Chondrocyte (in vitro differentiated cells): ENCODE data around the gene DISC1. TPM values are rescaled to one million over a fixed set of nuclear protein-coding genes. Genes with fewer than 3 reads are reported as not detected.
"Not testable (repeated sequence)": the region's sequence is repeated elsewhere in the genome, so short reads cannot be mapped to it uniquely, and the experiment has no call there.

Source experiments
- DNase-seq: peaks from one replicate; pipeline ENCODE4 v3.0.0; 2021; ENCODE audit warnings: mixed read lengths, low spot score
- H3K27ac Mint-ChIP-seq: one replicate; pipeline ENCODE4 v1.8.0; 2021; ENCODE audit warnings: mild to moderate bottlenecking, moderate library complexity, mixed read lengths; ENCODE audit not compliant: unreplicated experiment
- H3K27me3 Mint-ChIP-seq: 2 replicates; pipeline ENCODE4 v1.8.0; 2021; ENCODE audit warnings: low read depth, mixed read lengths
- H3K36me3 Mint-ChIP-seq: 2 replicates; pipeline ENCODE4 v1.8.0; 2021; ENCODE audit warnings: low read depth, mixed read lengths
- H3K4me1 Mint-ChIP-seq: 2 replicates; pipeline ENCODE4 v1.8.0; 2021; ENCODE audit warnings: low read depth, mild to moderate bottlenecking, mixed read lengths
- H3K4me3 Mint-ChIP-seq: one replicate; pipeline ENCODE4 v1.8.0; 2021; ENCODE audit warnings: mild to moderate bottlenecking, moderate library complexity, mixed read lengths; ENCODE audit not compliant: unreplicated experiment
- H3K9me3 Mint-ChIP-seq: 2 replicates; pipeline ENCODE4 v1.8.0; 2021; ENCODE audit warnings: low read depth, mixed read lengths
- CTCF ChIP-seq: fragments of 200-600 bp; sonication (generic); IDR thresholded peaks from 2 replicates; pipeline ENCODE4 v1.5.0; 2021; ENCODE audit warnings: antibody characterized with exemption, mild to moderate bottlenecking, moderate library complexity
- total RNA-seq: library from RNA; stranded (reverse); gene quantifications from 3 replicates; pipeline ENCODE4 v1.2.1, GENCODE V29; 2021

Gene DISC1
- total RNA-seq, 1 donor from 2014 or later: 5.0 TPM

GRCh38 chr1:231761747-231762541, 135.4 kb downstream of the DISC1 start:
- Mint-ChIP-seq H3K4me3 (no peak overlapping the region), H3K9me3 (no peaks in the 10 kb centered on the region), H3K4me1 (peaks cover 4% of the 10 kb centered on the region), H3K36me3 (peaks cover 1% of the 10 kb centered on the region), H3K27me3 (no peaks in the 10 kb centered on the region), H3K27ac (no peak overlapping the region)
- no peak for TF ChIP-seq CTCF
- DNase-seq: no peak

GRCh38 chr1:231763456-231763855, 136.9 kb downstream of the DISC1 start:
- Mint-ChIP-seq H3K4me1 (no peaks in the 10 kb centered on the region), H3K36me3 (peaks cover 1% of the 10 kb centered on the region), H3K27me3 (no peaks in the 10 kb centered on the region), H3K9me3 (no peaks in the 10 kb centered on the region), H3K4me3 (no peak overlapping the region), H3K27ac (no peak overlapping the region)
- no peak for TF ChIP-seq CTCF
- no peak for DNase-seq

GRCh38 chr1:231765825-231766224, 139.2 kb downstream of the DISC1 start:
- H3K4me1 Mint-ChIP-seq, H3K36me3 Mint-ChIP-seq, H3K27me3 Mint-ChIP-seq, DNase-seq, H3K9me3 Mint-ChIP-seq, H3K4me3 Mint-ChIP-seq, H3K27ac Mint-ChIP-seq: not testable (repeated sequence)

- Mint-ChIP-seq H3K27me3 (no peaks in the 10 kb centered on the region), H3K36me3 (peaks cover 4% of the 10 kb centered on the region), H3K27ac (no peak overlapping the region), H3K4me1 (peaks cover 11% of the 10 kb centered on the region), H3K9me3 (no peaks in the 10 kb centered on the region), H3K4me3 (no peak overlapping the region)
- DNase-seq: no peak
- no peak for TF ChIP-seq CTCF
These were observed 140.9 kb downstream of the DISC1 start for GRCh38 chr1:231767471-231767870.

- no peak for DNase-seq
- Mint-ChIP-seq H3K4me1 (peaks cover 11% of the 10 kb centered on the region), H3K9me3 (no peaks in the 10 kb centered on the region), H3K36me3 (peaks cover 4% of the 10 kb centered on the region), H3K4me3 (no peak overlapping the region), H3K27me3 (no peaks in the 10 kb centered on the region), H3K27ac (no peak overlapping the region)
- TF ChIP-seq CTCF: no peak
These were observed 141.8 kb downstream of the DISC1 start for GRCh38 chr1:231768416-231768815.
